OCI-LY7 (cell line): ENCODE data around the gene DNM2.

Experiments
- EZH2phosphoT487 ChIP-seq: fragments of 200-600 bp; sonication (generic); IDR thresholded peaks from 2 replicates; pipeline ENCODE4 v1.6.1; 2018; ENCODE audit warnings: low read depth, borderline replicate concordance, mild to moderate bottlenecking, mixed run types, antibody characterized with exemption, low read length, moderate library complexity, mixed read lengths
- TF ChIP-seq, protein P1 (sequence below): fragments of 200-600 bp; sonication (generic); conservative IDR thresholded peaks from 2 replicates; pipeline ENCODE4 v1.5.1; 2014; ENCODE audit warnings: mild to moderate bottlenecking, antibody characterized with exemption, low read length, moderate library complexity, mixed read lengths

DNA sequence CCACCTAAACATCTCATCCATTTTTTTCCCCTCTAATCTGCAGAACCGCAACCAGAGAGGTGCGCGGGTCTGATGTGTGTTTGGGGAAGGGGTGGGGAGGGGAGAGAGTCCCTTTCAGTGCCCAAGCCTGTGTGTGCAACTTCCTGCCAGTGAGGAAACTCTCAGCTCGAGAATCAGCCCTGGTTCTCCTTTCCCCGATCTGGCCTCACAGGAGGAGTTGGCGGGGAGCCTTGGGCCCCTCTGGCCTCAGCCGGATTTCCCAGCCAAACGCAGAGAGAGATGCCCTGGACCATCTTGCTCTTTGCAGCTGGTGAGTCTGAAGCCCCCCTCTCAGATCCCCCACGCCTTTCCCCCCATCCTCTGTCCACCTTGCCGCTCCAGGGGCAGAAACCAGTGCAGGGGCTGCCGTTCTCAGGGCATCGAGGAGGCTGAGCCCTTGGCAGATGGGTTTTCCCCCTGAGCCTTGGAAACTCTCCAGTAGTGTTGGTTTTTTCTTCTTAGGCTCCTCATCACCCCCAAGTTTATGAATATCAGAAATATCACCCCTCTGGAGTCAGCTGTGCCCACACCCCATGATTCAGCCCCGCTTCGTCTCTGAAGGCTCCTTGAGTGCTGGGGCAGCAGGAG, 130.5 kb downstream of the DNM2 start, which contains the start of gene C19orf38:
- TF ChIP-seq, protein P1, sequence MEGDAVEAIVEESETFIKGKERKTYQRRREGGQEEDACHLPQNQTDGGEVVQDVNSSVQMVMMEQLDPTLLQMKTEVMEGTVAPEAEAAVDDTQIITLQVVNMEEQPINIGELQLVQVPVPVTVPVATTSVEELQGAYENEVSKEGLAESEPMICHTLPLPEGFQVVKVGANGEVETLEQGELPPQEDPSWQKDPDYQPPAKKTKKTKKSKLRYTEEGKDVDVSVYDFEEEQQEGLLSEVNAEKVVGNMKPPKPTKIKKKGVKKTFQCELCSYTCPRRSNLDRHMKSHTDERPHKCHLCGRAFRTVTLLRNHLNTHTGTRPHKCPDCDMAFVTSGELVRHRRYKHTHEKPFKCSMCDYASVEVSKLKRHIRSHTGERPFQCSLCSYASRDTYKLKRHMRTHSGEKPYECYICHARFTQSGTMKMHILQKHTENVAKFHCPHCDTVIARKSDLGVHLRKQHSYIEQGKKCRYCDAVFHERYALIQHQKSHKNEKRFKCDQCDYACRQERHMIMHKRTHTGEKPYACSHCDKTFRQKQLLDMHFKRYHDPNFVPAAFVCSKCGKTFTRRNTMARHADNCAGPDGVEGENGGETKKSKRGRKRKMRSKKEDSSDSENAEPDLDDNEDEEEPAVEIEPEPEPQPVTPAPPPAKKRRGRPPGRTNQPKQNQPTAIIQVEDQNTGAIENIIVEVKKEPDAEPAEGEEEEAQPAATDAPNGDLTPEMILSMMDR = no peak
- TF ChIP-seq EZH2phosphoT487 = no peak
